SK-N-SH treated with all-trans-retinoic acid at 6 μM for 48 hours (cell line): ENCODE data around the gene ACTR3.

Experiments
- CSDC2 ChIP-seq: fragments of 250-450 bp; sonication (Bioruptor Pico); IDR thresholded peaks from 2 replicates; pipeline ENCODE4 v1.5.0; 2020; ENCODE audit warnings: mild to moderate bottlenecking, moderate library complexity
- OSR1 ChIP-seq: fragments of 250-450 bp; sonication (Bioruptor Pico); IDR thresholded peaks from 2 replicates; pipeline ENCODE4 v1.8.0; 2022; ENCODE audit warnings: moderate library complexity, mild to moderate bottlenecking, inconsistent platforms
- RARB ChIP-seq: fragments of 250-450 bp; sonication (Bioruptor Pico); IDR thresholded peaks from 2 replicates; pipeline ENCODE4 v1.8.0; 2021; ENCODE audit warnings: mild to moderate bottlenecking, moderate library complexity
- TCF4 ChIP-seq: fragments of 250-450 bp; sonication (Bioruptor Pico); IDR thresholded peaks from 2 replicates; pipeline ENCODE4 v1.8.0; 2021; ENCODE audit warnings: mild to moderate bottlenecking, moderate library complexity, borderline replicate concordance
- ZNF565 ChIP-seq: fragments of 450-650 bp; formaldehyde crosslinking; conservative IDR thresholded peaks from 2 replicates; pipeline ENCODE4 v1.5.0; 2020; ENCODE audit warnings: low read depth, mild to moderate bottlenecking, moderate library complexity
- ZNF70 ChIP-seq: fragments of 450-650 bp; formaldehyde crosslinking; IDR thresholded peaks from 2 replicates; pipeline ENCODE4 v1.5.0; 2020; ENCODE audit warnings: mild to moderate bottlenecking, moderate library complexity
- TF ChIP-seq, protein P1 (sequence below): fragments of 250-450 bp; sonication (Bioruptor Pico); IDR thresholded peaks from 2 replicates; pipeline ENCODE4 v1.8.0; 2021; ENCODE audit warnings: low read depth, mild to moderate bottlenecking, moderate library complexity, borderline replicate concordance

DNA sequence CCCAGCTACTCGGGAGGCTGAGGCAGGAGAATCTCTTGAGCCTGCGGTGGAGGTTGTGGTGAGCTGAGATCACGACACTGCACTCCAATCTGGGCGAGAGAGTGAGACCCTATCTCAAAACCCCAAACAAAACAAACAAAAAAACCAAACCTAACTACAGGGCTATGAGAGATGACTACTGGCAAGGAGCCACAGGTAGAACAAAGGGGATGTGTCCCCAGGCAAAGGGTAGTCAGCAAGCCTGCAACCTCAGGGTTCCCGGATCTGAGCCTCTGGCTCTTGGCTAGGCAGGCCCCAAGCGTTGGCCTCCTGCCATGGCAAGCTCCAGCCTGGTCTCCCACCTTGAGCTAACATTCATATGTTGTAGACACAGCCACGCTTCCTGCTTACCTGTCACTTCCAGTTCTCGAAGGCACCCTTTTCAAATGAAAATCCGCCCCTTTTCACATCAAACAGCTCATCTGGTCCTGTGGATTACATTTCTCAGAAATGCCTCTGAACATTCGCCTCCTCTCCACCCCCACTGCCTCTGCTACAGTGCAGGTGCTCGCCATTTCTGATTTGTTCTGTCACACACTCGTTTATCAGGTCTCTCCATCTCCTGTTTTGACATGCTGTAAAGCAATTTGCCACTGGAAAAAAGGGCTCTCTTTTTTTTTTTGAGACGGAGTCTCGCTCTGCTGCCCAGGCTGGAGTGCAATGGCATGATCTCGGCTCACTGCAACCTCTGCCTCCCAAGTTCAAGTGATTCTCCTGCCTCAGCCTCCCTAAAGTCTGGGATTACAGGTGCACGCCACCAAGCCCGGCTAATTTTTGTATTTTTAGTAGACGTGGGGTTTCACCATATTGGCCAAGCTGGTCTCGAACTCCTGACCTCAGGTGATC lies 13.1 kb upstream of the ACTR3 start:
- TF ChIP-seq TCF4 (CRISPR knock-in tag) (no peak), RARB (CRISPR knock-in tag) (no peak), OSR1 (CRISPR knock-in tag) (no peak), CSDC2 (CRISPR knock-in tag) (no peak), ZNF565 (no peak), ZNF70 (CRISPR knock-in tag) (no peak)
- TF ChIP-seq, protein P1, sequence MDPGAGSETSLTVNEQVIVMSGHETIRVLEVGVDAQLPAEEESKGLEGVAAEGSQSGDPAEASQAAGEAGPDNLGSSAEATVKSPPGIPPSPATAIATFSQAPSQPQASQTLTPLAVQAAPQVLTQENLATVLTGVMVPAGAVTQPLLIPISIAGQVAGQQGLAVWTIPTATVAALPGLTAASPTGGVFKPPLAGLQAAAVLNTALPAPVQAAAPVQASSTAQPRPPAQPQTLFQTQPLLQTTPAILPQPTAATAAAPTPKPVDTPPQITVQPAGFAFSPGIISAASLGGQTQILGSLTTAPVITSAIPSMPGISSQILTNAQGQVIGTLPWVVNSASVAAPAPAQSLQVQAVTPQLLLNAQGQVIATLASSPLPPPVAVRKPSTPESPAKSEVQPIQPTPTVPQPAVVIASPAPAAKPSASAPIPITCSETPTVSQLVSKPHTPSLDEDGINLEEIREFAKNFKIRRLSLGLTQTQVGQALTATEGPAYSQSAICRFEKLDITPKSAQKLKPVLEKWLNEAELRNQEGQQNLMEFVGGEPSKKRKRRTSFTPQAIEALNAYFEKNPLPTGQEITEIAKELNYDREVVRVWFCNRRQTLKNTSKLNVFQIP, result no peak
